HG02970 (cell line): ENCODE results near the gene TUBA1B.
"Not testable (repeated sequence)": the region's sequence is repeated elsewhere in the genome, so short reads cannot be mapped to it uniquely, and the experiment has no call there.

Source experiments
- ATAC-seq: cut with Tn5 transposase; IDR thresholded peaks from one replicate; pipeline ENCODE4 v1.9.1; 2021; ENCODE audit warnings: mild to moderate bottlenecking, moderate library complexity, moderate number of reproducible peaks; ENCODE audit not compliant: unreplicated experiment, low FRiP score

TUBA1B gene

DNA sequence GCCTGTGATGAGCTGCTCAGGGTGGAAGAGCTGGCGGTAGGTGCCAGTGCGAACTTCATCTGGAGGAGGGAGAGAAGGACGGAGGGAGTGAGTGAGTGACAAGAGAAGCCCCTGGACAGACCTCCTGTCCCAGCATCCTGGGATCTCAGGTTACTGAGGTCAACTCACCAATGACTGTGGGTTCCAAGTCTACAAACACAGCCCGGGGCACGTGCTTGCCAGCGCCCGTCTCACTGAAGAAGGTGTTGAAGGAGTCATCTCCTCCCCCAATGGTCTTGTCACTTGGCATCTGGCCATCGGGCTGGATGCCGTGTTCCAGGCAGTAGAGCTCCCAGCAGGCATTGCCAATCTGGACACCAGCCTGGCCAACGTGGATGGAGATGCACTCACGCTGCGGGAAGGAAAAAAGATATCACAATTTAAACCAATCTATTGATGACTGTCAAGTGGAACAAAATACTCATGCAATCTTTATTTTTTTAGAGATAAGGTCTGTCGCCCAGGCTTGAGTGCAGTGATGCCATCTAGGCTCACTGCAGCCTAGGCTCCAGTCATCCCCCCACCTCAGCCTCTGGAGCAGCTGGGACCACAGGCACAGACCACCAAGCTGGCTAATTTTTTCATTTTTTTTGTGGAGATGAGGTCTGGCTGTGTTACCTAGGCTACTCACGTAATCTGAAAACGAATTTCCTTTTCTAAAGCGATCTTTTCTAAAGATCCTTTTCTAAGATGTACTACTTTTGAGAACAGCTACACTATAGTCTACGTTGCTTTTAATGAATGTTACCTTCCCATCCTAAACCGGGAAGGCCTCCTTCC is 1.7 kb downstream of the TUBA1B start:
- ATAC-seq = no peak

DNA sequence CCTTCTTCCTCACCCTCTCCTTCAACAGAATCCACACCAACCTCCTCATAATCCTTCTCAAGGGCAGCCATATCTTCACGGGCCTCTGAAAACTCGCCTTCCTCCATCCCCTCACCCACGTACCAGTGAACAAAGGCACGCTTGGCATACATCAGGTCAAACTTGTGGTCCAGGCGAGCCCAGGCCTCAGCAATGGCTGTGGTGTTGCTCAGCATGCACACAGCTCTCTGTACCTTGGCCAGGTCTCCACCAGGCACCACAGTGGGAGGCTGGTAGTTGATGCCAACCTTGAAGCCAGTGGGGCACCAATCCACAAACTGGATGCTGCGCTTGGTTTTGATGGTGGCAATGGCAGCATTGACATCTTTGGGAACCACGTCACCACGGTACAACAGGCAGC is 3.2 kb downstream of the TUBA1B start:
- ATAC-seq = not testable (repeated sequence)

- ATAC-seq = no peak
Observed at GRCh38 chr12:49126852-49127763, 4.1 kb downstream of the TUBA1B start.

- no peak for ATAC-seq
Observed at GRCh38 chr12:49121047-49121696, 10.0 kb downstream of the TUBA1B start.

GRCh38 chr12:49111206-49111605 is 20.0 kb downstream of the TUBA1B start:
- no peak for ATAC-seq

DNA sequence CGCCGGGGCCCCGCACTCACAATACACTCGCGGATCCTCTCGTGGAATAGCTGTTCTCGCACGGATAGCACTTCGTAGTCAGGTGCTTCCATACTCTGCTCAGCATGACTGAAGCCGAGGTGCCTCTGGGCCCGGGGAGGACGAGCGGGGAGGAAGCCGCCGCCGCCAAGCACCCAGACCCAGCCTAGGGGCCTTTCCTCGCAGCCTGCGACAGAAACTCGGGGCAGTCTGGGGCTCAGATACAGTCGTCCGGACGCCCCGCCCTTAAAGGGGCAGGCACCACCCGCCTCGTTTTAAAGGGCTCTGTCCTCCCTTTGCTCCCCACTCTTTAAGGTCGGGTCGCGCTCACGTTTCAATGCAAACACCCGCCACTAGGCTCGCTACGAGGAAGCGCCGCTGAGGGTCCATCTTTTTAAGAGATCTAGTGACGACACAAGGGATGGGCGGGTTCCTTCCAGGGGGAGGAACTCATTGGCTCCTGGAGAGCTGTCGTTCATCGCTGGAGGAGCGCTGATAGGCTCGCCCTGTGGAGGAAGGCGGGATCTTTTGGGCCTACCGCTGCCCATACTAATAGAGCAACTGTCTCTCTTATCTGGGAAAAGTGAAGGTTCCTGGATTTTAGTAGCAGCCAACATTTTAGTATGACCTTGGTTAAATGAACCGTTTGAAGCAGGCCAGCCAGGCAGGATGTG is 20.6 kb downstream of the TUBA1B start, which contains the start of gene LMBR1L:
Gene LMBR1L (minus strand): TSS at position 384 of the 692 bp plus-strand sequence. CDS start 292 bp downstream, at position 92.
- ATAC-seq = peak; percentile 91

DNA sequence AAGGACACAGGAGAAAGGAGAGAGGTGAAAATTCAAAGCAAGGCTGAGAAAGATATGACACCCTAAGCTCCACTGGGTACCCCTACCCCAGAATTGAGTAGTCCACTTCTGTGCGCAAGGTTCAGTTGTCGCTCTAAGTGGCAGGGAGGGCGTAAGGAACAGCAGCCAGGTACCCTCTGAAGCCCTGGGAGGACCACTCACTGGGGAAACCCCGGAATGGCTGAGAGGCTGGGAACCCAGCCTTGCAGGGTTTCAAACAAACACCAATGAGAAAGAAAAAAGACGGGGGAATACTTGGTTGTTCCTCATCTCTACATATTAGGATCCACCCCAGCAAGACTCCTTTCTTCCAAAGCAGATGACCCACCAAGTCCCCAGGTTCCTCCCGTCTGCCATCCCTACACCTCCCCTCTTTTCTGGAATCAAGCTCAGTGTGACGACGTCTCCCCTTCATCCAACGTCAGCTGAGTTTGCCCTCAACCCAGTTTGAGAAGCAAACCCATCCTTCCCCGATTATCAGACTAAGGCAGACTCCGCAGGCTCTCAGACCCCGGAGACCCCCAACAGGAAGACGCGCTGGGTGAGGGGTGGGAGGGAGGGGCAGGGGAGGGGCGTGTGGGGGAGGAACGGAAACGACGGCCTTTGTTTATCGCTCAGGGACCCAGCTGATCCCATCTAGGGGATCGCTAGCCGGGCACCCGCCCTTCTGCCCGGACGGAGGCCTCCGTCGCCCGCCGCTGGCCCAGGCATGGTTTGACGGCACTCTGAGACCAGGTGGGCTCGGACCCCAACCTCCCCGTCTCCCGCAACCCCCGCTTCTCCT is 21.3 kb downstream of the TUBA1B start:
- ATAC-seq = no peak

GRCh38 chr12:49108958-49109404 is 22.2 kb downstream of the TUBA1B start:
- ATAC-seq = no peak

DNA sequence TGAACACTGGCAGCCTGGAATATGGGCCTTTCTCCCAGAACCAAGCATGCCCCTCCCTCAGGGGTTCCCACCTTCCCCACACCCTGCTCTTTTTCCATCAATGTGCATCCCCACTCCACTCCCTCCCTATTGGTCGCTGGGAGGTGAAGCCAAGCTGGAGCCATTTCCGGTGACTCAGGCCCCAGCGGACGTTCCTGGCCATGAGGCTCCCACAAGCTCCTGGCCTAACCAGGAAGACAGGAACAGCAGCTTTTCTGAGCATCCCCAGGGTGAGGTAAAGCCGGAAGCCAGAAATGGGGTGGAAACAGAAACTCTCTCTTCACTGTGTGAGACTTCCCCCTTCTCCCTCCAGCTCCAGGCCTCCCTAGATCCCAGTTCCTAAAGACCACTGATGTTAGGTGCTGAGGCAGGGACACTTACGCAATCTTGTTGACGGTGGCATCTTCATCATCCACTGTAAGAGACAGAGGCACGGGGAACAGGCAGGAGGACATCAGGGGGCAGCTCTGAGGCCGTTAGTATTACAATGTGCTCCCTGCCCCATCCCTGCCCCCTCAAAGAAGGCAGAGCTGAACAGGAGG is 25.6 kb downstream of the TUBA1B start:
- ATAC-seq = no peak

- ATAC-seq = no peak
Observed at GRCh38 chr12:49104822-49105221, 26.4 kb downstream of the TUBA1B start.

GRCh38 chr12:49100380-49100779 is 30.8 kb downstream of the TUBA1B start:
- ATAC-seq = no peak

DNA sequence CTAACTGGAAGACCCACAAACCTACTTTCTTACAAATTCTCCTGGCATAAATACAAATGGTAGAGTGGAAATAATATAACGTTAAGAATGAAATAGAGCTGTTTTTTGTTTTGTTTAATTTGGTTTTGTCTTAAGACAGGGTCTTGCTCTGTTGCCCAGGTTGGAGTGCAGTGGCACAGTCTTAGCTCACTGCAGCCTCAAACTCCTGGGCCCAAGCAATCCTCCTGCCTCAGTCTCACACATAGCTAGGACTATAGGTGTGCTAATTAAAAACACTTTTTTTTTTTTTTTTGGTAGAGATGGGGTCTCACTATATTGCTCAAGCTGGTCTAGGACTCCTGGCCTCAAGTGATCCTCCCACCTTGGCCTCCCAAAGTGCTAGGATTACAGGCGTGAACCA is 32.5 kb downstream of the TUBA1B start:
- no peak for ATAC-seq

DNA sequence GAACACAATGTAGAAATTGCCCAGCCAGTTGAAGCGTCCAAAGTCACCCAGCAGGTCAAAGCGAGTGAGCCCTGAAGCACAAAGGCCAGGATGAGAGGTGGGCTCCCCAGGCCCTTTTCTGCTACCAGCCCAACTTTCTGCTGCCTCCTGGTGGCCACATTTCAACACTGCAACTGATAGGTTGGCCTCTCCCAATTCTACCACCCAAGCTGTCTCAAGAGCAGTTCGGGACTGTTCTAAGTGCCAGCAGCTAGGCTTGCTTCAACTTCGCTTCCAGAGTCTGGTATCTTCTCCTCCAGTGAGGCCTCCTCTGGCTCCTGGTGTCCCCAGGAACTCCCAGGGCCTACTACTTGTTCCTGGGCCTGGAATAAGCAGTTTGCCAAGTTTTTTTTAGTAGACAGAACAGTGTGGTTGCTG is 33.2 kb downstream of the TUBA1B start:
- ATAC-seq = no peak

DNA sequence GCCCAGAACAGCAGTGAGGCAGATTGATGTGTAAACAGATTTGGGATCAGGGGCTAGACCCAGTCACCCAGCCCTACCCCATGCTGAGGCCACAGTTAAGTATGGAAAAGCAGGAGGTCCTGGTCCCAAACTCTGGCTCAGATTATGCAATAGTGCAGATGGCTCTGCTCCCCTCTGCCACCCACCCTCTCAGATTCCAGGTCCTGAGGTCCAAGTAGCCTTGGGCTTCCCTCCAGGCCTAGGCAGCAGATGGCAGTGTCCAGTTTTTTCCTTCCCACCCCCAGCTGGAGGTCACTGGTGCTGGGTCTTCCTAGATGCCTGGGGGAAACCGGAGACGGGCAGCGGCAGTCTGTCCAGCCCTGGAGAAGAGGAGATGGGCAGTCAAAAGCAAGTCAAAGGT is 33.8 kb downstream of the TUBA1B start:
- no peak for ATAC-seq

GRCh38 chr12:49094975-49095365 is 36.2 kb downstream of the TUBA1B start:
- no peak for ATAC-seq

DNA sequence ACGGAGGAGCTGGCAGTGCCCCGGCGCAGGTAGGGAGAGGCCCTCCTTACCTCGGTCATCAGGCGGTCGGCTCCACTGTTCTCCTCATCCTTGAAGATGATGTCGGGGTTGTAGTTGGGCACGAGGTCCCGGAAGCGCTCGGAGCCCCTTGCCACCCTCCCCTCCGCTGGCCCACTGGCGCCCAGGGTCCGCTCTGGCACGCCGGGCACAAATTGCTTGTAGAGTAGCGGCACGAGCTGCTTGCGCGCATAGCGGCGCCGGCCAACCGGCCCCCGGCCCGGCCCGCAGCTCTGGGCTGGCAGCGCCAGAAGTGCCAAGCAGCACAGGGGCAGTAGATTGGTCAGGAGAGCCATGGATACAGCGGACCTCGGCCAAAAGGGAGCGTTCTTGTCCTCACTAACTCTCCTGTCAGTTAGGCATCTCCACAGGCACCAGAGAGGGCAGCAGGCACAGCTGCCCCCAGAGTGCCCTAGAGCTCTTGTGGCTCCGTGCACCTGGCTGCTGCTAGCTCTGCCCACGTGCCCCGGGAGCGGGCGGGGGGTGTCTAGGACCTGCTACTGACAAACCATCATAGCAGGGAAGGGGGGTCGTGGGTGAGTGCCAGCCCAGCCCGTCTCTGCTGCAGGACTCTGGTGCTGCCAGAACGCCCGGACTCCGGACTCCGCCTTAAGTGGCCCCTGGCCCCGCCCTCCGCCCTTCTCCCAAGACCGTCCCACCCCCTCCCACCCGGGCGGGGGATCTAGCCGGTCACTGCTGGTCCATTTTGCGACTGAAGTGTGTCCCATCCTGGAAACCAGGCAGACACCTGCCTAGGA is 36.8 kb downstream of the TUBA1B start, which contains the start of gene DHH:
Gene DHH (minus strand): TSS at position 642 of the 815 bp plus-strand sequence. CDS start 289 bp downstream, at position 353.
- ATAC-seq = no peak

DNA sequence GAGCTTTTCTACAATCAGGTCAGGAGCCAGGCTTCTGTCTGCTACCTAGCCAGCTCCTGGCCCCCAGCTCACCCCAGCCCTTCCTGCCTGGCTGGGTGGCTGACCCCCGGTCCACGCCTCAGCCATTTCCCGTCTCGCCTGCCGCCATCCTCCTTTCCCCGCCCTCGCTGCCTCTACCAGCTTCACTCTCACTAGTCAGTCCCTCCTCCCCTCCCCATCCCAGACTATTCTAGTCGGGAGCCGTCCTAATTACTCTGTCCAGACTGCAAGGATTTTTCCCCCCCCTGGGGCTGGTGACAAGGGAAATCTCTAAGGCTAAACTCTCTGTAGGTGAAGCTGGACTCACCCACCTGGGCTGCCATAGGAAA is 37.4 kb downstream of the TUBA1B start:
- no peak for ATAC-seq

GRCh38 chr12:49092816-49093406 is 38.3 kb downstream of the TUBA1B start:
- ATAC-seq = no peak
